Osteoblast (primary cell): ENCODE results near the gene RIMBP2. TPM values are rescaled to one million over a fixed set of nuclear protein-coding genes. Genes with fewer than 3 reads are reported as not detected.

Source experiments
- DNase-seq: peaks from one replicate; pipeline ENCODE4 v3.0.0; 2011; ENCODE audit warnings: low spot score, mixed read lengths; ENCODE audit not compliant: insufficient read length; ENCODE audit errors: missing footprints
- H2AFZ ChIP-seq: 2 replicates; pipeline ENCODE4 v1.6.0; 2011; ENCODE audit warnings: mild to moderate bottlenecking, low read length
- H3K27ac ChIP-seq: 2 replicates; pipeline ENCODE4 v1.5.1; 2011; ENCODE audit warnings: mild to moderate bottlenecking, low read depth, low read length, moderate library complexity
- H3K27me3 ChIP-seq: 2 replicates; pipeline ENCODE4 v1.6.0; 2012; ENCODE audit warnings: mild to moderate bottlenecking, control low read depth, inconsistent platforms, low read length, moderate library complexity; ENCODE audit not compliant: insufficient read depth
- H3K36me3 ChIP-seq: 2 replicates; pipeline ENCODE4 v1.5.1; 2011; ENCODE audit warnings: mild to moderate bottlenecking, low read length, control low read depth, moderate library complexity; ENCODE audit not compliant: insufficient read depth
- H3K4me1 ChIP-seq: 2 replicates; pipeline ENCODE4 v1.5.1; 2011; ENCODE audit warnings: mild to moderate bottlenecking, low read length, control low read depth, moderate library complexity; ENCODE audit not compliant: insufficient read depth
- H3K4me2 ChIP-seq: 2 replicates; pipeline ENCODE4 v1.6.0; 2011; ENCODE audit warnings: mild to moderate bottlenecking, low read length; ENCODE audit not compliant: insufficient read depth
- H3K4me3 ChIP-seq: fragments of 200-600 bp; sonication (generic); 3 replicates; pipeline ENCODE4 v1.5.1; 2012; ENCODE audit warnings: mild to moderate bottlenecking, low read length, inconsistent platforms; ENCODE audit not compliant: insufficient read depth
- H3K79me2 ChIP-seq: 2 replicates; pipeline ENCODE4 v1.6.0; 2012; ENCODE audit warnings: mild to moderate bottlenecking, low read length, control low read depth, inconsistent platforms; ENCODE audit not compliant: insufficient read depth
- H3K9me3 ChIP-seq: 2 replicates; pipeline ENCODE4 v1.5.1; 2011; ENCODE audit warnings: low read depth, low read length, control low read depth
- H4K20me1 ChIP-seq: 2 replicates; pipeline ENCODE4 v1.6.0; 2012; ENCODE audit warnings: mild to moderate bottlenecking, low read length, control low read depth; ENCODE audit not compliant: insufficient read depth
- CTCF ChIP-seq: IDR thresholded peaks from 2 replicates; pipeline ENCODE4 v1.5.1; 2011; ENCODE audit warnings: mild to moderate bottlenecking, low read depth, low read length, moderate library complexity; ENCODE audit errors: extremely low read depth
- total RNA-seq: library from RNA; depleted of rRNA; stranded (reverse); fragments of >200 nt; gene quantifications from 2 replicates; pipeline ENCODE4 v1.2.3, GENCODE V29; 2012

RIMBP2 gene
- total RNA-seq, 1 donor: not detected

GRCh38 chr12:130686511-130686991 lies 29.5 kb downstream of the RIMBP2 start:
- H3K79me2 ChIP-seq: no peaks in the 10 kb centered on the region
- no peaks in the 10 kb centered on the region for H3K4me1 ChIP-seq
- no peak overlapping the region for H3K4me3 ChIP-seq
- H3K27ac ChIP-seq: no peak overlapping the region
- H4K20me1 ChIP-seq: no peaks in the 10 kb centered on the region
- DNase-seq: no peak
- H3K4me2 ChIP-seq: no peak overlapping the region
- no peak overlapping the region for H2AFZ ChIP-seq
- no peaks in the 10 kb centered on the region for H3K9me3 ChIP-seq
- H3K27me3 ChIP-seq: no peaks in the 10 kb centered on the region
- no peaks in the 10 kb centered on the region for H3K36me3 ChIP-seq
- TF ChIP-seq CTCF: no peak

- Histone ChIP-seq H3K79me2 (no peaks in the 10 kb centered on the region), H3K4me2 (no peak overlapping the region), H3K27me3 (no peaks in the 10 kb centered on the region), H2AFZ (no peak overlapping the region), H3K36me3 (no peaks in the 10 kb centered on the region), H3K27ac (no peak overlapping the region), H3K4me1 (no peaks in the 10 kb centered on the region), H4K20me1 (no peaks in the 10 kb centered on the region), H3K4me3 (no peak overlapping the region), H3K9me3 (no peaks in the 10 kb centered on the region)
- no peak for TF ChIP-seq CTCF
- peak; percentile 36 for DNase-seq
These were observed 30.2 kb downstream of the RIMBP2 start for GRCh38 chr12:130685850-130686249.

DNA sequence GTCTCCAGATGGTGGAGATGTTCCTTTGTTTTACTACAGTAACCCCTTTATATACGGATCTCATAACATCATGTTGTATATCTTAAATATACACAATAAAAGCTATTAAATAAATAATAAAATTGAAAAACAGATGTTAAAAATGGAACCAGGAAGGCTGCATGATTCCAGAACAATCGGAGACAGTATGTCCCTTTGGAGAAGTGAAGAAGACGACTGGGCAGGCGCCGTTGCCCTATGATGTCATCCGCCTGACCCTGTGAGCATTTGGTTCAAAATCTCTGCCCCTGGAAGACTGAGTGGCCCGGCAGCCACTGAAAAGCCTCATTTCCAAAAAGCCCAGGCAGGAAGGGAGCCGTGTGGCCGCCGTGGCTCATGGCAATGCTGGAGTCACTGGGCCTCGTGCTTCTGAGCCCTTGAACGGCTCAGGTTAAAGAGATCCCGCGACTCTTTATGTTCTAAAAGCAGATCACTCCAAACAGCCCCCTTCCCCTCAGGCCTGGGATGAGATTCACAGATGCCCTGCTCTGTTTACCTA lies 30.8 kb downstream of the RIMBP2 start:
- DNase-seq: peak; percentile 43
- H3K27me3 ChIP-seq: no peaks in the 10 kb centered on the region
- no peak for TF ChIP-seq CTCF
- H3K27ac ChIP-seq: no peak overlapping the region
- no peaks in the 10 kb centered on the region for H4K20me1 ChIP-seq
- no peaks in the 10 kb centered on the region for H3K9me3 ChIP-seq
- H3K4me3 ChIP-seq: no peak overlapping the region
- no peaks in the 10 kb centered on the region for H3K79me2 ChIP-seq
- H2AFZ ChIP-seq: no peak overlapping the region
- no peak overlapping the region for H3K4me2 ChIP-seq
- H3K4me1 ChIP-seq: no peaks in the 10 kb centered on the region
- H3K36me3 ChIP-seq: no peaks in the 10 kb centered on the region

- H3K9me3 ChIP-seq: no peaks in the 10 kb centered on the region
- H2AFZ ChIP-seq: no peak overlapping the region
- H3K4me2 ChIP-seq: no peak overlapping the region
- no peak for TF ChIP-seq CTCF
- H4K20me1 ChIP-seq: no peaks in the 10 kb centered on the region
- H3K27ac ChIP-seq: no peak overlapping the region
- H3K4me1 ChIP-seq: no peaks in the 10 kb centered on the region
- DNase-seq: no peak
- H3K27me3 ChIP-seq: no peaks in the 10 kb centered on the region
- H3K36me3 ChIP-seq: no peaks in the 10 kb centered on the region
- no peak overlapping the region for H3K4me3 ChIP-seq
- no peaks in the 10 kb centered on the region for H3K79me2 ChIP-seq
These were observed 32.3 kb downstream of the RIMBP2 start for GRCh38 chr12:130683811-130684210.
